Tongue (tissue), 2 donors: ENCODE data around the gene ZC2HC1B. TPM values are rescaled to one million over a fixed set of nuclear protein-coding genes. Genes with fewer than 3 reads are reported as not detected.
"Not testable (repeated sequence)": the region's sequence is repeated elsewhere in the genome, so short reads cannot be mapped to it uniquely, and the experiment has no call there.

Experiments
- DNase-seq: peaks from one replicate; pipeline ENCODE4 v3.0.0-alpha.2; 2015
- total RNA-seq: library from RNA; depleted of rRNA; stranded (reverse); fragments of >200 nt; gene quantifications from one replicate; pipeline ENCODE4 v1.2.3, GENCODE V29; 2014

Gene ZC2HC1B
- total RNA-seq, 1 donor from 2014 or later, result not detected

- peak; percentile 47 for DNase-seq
These were observed 7.0 kb downstream of the ZC2HC1B start for GRCh38 chr6:143871202-143871730.

DNA sequence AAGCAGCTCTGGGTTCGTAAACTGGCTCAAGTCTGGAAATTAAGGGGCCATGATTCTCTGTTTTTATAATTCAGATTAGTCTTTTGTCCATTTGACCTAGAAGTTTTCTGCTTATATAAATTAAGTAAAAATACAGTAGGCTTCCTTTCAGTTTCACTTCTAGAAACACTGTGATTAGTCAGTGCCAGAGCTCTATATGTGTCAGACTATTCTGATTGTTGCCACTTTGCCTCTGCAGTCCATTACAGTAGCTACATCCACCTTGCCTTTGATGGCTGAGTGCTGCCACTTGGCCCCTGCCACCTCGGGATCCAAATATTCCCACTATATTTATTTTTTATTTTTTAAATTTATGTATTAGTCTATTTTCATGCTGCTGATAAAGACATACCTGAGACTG is 7.9 kb downstream of the ZC2HC1B start:
- DNase-seq, result no peak

DNA sequence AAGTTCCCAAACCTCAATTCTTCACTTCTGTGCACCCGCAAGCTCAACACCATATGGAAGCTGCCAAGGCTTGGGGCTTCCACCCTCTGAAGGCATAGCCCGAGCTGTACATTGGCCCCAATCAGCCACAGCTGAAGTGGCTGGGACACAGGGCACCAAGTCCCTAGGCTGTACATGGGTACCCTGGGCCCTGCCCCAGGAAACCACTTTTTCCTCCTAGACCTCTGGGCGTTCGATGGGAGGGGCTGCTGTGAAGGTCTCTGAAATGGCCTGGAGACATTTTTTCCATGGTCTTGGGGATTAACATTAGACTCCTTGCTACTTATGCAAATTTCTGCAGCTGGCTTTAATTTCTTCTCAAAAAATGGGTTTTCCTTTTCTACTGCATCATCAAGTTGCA is 9.3 kb downstream of the ZC2HC1B start:
- not testable (repeated sequence) for DNase-seq

DNA sequence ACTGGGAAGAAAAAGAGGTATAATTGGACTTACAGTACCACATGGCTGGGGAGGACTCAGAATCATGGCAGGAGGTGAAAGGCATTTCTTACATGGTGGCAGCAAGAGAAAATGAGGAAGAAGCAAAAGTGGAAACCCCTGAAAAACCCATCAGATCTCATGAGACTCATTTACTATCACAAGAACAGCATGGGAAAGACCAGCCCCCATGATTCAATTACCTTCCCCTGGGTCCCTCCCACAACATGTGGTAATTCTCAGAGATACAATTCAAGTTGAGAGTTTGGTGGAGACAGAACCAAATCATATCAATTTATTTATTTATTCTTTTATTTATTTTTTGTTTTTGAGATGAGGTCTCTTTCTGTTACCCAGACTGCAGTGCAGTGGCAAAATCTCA is 10.2 kb downstream of the ZC2HC1B start:
- not testable (repeated sequence) for DNase-seq

- no peak for DNase-seq
These were observed 13.5 kb downstream of the ZC2HC1B start for GRCh38 chr6:143877584-143878271.

- DNase-seq, result no peak
These were observed 14.0 kb downstream of the ZC2HC1B start for GRCh38 chr6:143878272-143878760.

DNA sequence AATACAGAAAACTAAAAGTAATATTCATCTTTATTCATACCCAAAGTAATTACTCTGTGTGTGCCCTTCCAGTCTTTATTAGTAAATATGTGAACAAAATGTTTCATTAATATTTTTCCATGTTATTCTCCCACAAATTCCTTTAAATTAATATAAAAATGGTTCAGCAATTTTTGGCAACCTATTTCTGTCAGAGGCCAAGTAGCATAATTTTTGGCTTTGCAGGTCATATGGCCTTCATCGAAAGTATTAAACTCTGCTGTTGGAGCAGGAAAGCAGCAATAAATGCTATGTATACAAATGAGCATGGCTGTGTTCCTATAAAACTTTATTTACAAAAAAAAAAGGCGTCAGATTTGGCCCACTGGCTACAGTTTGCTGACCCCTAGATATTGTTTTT is 16.1 kb downstream of the ZC2HC1B start:
- no peak for DNase-seq

DNA sequence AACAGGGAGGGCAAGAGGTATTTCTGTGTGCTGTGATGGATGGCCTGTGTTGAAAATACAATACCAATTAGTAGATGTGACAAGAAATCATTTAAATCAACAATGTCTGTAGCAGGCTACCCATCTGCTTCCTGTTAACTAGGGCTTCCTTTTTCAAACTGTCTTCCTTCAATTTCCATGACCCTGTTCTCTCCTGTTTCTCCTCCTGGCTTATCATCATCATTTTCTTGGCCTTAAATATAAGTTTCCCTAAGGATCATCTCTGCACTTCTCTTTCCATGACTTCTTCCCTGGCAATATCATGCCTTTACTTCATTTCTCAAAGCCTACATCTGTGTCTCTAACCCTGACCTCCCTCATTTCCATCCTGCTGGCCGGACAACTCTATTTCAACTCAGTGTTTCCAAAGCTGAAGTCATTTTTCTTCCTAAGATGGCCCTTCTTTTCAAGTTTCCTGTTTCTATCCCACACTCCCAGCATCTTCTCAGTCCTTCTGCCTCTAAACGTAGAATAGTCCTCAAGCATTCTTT is 18.2 kb downstream of the ZC2HC1B start:
- peak; percentile 78 for DNase-seq

- DNase-seq, result peak; percentile 89
These were observed 20.1 kb downstream of the ZC2HC1B start for GRCh38 chr6:143884216-143884900.

DNA sequence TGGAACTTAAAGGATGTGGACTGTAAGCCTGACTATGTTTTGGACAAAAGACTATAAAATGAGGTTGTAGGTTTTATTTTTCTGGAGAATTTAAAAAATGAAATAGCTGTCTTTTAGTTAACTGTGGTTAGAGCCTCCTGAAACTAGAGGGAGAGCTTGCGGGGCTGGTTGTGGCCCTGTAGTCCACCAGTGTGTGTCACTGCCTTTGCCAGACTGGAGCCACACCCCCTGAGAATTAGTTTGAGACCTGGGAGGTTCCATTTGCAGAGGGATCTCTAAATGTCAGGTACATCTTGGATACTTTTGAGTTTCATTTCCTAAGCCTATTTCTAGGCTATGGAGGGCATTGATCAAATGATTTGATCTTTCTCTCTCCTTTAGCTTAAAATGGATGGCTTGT is 20.8 kb downstream of the ZC2HC1B start:
- no peak for DNase-seq

- DNase-seq, result peak; percentile 72
These were observed 30.4 kb downstream of the ZC2HC1B start for GRCh38 chr6:143894655-143895054.

- peak; percentile 61 for DNase-seq
These were observed 32.0 kb downstream of the ZC2HC1B start for GRCh38 chr6:143896126-143896860.

DNA sequence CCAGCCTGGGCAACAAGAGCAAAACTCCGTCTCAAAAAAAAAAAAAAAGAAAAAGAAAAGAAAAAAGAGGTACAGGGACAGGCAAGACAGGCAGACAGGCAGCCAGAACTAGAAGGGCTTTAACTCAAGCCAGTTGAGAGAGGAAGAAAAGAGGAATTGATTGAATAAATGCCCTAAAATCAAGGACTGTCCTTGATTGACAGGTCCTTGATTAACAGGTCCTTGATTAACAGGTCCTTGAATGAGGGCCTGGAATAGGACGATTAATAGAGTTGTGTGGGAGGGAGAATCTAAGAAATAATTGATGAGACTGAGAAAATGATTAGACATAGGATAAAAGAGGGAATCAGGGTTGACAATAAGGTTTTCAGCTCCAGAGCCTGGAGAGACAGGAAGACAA is 36.1 kb downstream of the ZC2HC1B start:
- DNase-seq, result no peak

GRCh38 chr6:143901885-143902750 is 37.8 kb downstream of the ZC2HC1B start:
- peak; percentile 94 for DNase-seq

GRCh38 chr6:143902827-143903226 is 38.6 kb downstream of the ZC2HC1B start:
- peak; percentile 41 for DNase-seq

DNA sequence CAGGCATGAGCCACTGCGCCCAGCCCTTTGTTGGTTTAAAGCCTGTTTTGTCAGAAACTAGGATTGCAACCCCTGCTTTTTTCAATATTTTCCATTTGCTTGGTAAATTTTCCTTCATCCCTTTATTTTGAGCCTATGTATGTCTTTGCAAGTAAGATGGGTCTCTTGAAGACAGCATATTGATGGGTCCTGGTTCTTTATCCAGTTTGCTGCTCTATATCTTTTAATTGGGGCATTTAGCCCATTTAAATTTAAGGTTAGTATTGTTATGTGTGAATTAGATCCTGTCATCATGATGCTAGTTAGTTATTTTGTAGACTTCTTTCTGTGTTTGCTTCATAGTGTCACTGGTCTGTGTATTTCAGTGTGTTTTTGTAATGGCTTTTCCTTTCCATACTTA is 46.8 kb downstream of the ZC2HC1B start:
- no peak for DNase-seq

DNA sequence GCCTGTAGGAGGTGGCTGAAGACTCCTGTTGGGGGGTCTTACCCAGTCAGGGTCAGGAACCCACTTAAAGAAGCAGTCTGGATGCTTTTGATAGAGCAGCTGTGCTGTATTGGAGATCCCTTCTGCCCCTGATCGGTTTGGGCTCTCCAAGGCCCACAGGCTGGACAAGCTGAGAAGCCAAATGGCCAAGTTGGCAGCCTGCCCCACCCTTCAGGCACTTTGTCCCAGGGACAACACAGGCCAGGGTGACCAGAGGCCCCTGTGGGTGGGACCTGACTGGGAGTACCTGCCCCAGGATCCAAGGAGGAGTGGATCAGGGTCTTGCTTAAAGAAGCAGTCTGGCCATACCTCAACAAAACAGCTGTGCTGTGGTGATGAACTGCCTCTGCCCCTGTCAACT is 48.4 kb downstream of the ZC2HC1B start:
- DNase-seq, result no peak

GRCh38 chr6:143917026-143917425 is 52.8 kb downstream of the ZC2HC1B start:
- not testable (repeated sequence) for DNase-seq

- no peak for DNase-seq
These were observed 64.6 kb downstream of the ZC2HC1B start for GRCh38 chr6:143928853-143929252.

DNA sequence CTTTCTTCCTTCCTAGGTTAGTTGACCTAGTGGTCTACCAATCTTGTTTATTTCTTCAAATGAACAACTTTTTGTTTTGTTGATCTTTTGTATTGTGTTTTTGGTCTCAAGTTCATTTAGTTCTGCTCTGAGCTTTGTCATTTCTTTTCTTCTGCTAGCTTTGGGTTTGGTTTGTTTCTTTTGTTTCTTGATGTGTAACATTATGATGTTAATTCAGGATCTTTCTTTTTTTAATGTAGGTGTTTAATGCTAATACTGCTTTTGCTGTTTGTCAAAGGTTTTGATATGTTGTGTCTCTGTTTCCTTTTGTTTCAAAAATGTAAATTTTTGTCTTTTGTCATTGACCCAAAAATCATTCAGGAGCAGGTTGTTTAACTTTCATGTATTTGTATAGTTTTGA is 65.7 kb downstream of the ZC2HC1B start:
- no peak for DNase-seq

DNA sequence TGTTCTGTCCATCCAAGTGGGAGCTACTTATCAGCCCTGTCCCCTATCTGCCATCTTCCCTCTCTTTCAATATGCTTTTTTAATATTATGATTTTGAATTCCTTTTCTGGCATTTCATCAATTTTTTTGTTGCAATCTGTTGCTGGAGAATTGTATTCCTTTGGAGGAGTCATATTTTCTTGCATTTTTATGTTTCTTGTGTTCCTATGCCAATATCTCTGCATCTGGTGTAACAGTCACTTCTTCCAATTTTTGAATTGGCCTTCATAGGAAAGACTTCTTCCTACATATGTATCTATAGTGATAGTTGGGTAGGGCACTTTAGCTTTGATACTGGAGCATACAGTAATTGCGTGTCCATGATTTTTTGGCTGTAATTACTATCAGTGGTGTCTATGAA is 70.1 kb downstream of the ZC2HC1B start:
- DNase-seq, result no peak

DNA sequence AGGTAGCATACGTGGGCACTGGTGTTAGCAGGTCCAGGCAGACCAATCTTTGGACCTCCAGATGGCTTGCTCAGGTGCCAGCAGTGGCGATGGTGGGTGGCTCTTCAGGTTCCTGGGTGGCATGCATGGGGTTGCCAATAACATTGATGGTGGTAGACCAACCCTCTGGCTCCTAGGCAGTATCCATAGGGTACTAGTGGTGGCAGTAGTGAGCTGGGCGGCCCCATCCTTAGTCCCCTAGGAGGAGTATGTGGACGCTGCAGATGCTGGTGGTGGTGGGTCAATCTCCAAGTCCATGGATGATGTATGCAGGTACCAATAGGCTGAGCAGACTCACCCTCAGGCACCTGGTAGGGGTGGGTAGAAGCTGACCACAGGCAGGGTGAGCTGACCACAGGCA is 70.6 kb downstream of the ZC2HC1B start:
- no peak for DNase-seq
